HG02623 (cell line): Measurements from ENCODE around the gene NRXN2.

Source experiments
- ATAC-seq: cut with Tn5 transposase; IDR thresholded peaks from one replicate; pipeline ENCODE4 v1.9.1; 2021; ENCODE audit warnings: moderate library complexity; ENCODE audit not compliant: unreplicated experiment

NRXN2 gene

DNA sequence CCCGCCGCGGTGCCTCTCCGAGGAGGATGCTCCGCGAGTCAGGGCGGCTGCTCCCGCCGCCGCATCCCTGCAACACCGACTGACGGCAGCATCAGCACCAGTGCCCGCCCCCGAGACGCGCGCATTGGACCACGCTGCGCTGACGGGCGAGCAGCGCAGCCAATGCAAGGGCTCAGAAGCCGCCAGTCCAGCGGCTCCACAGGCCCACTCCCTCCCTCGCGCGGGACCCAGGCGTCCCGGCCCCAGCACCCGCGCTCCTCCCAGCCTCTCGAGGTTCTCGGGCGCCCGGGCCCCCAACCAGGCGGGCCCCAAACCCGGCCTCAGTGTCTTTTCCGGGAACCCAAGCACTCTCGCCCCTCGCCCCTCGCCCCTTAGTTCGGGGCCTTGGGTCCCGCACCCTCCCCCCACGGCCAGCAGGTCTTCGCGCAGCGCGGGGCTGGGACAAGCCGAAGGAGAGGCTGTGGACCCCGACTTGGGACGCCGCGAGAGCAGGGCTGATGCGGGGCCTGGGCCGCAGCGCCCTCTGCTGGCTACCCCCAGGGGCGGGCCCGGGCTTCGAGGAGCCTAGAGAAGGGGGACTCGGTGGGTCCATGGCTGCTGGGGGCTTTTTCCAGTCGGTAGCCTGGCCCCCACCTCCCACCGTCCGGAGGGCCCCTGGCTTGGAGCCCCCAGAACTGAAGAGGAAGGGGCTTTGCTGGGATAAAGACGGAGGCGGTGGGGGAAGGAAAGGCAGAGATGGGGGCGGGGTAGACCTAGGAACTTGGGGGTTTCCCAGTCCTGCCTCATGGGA, at the start of gene NRXN2:
Gene NRXN2 (minus strand): TSS at position 81 of the 790 bp plus-strand sequence. CDS start 9,498 bp downstream, outside the sequence.
- peak; percentile 81 for ATAC-seq

DNA sequence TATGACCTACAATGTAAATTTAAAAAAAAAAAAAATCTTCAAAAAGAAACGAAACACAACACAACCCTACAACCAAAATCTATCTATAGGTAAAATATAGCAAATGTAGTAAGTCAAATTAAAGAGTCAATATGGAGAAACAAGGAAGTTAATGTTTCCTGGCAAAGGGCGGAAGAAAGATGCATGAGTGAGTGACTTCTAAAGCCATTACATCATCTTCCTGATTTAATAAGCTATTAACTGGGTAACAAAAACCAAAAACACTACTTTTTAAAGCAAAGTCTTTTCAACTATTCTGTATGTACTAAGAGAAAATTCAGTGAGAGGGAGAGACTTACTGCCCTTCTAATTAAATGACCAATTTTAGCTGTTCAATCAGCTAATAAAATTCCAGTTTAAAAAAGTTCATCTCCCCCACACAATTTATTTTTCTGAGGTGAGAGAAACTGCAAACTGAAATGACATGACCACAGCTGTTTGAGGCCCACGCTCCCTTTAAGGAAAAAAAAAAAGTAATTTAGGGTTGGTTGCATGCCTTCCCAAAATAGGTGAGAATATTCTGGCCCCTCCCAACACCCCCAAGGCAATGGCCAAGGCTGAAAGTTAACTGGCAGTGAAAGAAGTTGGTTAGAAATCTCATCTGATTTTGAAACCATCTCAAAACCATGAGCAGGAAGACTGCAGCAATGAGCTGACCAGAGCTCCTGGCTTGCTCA, 49.5 kb upstream of the NRXN2 start:
- ATAC-seq: no peak

DNA sequence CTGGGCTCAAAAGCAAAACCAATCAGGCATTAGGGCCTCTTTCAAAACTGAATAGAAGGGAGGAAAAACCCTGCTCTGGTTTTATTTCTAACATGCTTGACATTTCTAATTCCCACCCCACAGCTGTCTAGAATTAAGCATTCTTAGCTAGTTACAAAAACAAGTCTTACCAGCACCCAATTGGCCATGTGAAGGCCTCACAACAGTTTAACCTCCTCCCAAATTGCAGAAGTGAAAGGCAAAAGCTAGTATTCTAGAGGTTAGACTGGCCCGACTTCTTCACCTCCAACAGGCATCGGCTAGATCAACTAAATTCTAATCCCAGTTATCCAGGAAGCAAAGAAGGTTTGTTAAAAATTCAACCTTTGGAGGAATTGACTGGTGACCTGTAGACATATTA, 48.9 kb upstream of the NRXN2 start:
- no peak for ATAC-seq

DNA sequence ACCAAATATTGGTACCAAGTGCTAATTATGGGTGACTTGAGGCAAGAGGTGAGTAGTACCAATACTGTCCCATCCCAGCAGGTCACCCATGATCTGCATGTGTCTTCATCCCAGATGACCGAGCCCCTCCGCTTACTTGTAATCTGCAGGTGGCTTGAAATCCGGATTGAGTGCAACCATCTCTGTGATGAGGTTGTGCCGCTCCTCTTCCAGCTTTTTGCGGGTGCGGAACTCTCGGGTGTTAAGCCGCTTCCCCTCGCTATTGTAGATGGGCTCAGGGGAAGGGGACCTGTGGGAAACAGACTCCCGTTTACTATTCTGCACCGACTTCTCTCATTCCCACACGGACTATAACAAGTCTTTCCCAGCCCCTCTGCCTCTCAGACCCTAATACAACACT, 47.1 kb upstream of the NRXN2 start:
- no peak for ATAC-seq

DNA sequence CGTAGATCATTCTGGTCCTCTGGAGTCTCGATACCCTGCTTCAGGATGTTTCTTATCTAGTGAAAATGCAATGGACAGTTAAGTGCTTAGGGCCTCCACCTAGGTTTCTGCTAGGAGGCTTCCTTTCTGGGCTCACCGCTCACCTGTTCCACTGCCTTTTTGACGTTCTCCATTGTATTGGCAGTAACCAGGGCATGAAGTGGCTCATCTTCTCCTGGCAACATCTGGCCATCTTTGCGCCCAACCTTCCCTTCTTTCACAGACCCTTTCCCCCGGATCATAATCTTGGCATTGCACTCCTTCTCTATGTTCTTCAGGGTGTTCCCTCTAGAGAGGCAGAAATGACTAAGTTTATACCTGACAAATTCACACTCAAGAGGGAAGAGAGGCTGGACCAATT, 46.3 kb upstream of the NRXN2 start:
- no peak for ATAC-seq

DNA sequence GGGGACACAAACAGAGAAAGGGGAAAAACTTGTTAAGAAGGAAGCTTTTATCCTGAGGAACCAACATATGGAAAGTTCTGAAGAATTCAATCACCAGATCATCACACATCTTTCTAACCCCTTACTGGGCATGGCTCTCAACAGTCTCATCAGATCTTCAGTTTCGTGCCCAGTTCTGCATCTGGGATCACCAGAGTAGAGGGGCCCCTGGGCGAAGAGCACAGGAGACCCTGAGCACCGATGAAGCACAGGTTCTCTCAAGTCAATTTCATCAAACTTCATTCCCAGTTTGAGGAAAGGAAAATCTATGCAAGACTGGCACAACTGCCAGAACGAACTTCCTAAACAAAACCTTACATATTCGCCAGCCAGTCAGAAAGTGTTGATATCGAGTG, 45.3 kb upstream of the NRXN2 start:
- ATAC-seq: no peak

DNA sequence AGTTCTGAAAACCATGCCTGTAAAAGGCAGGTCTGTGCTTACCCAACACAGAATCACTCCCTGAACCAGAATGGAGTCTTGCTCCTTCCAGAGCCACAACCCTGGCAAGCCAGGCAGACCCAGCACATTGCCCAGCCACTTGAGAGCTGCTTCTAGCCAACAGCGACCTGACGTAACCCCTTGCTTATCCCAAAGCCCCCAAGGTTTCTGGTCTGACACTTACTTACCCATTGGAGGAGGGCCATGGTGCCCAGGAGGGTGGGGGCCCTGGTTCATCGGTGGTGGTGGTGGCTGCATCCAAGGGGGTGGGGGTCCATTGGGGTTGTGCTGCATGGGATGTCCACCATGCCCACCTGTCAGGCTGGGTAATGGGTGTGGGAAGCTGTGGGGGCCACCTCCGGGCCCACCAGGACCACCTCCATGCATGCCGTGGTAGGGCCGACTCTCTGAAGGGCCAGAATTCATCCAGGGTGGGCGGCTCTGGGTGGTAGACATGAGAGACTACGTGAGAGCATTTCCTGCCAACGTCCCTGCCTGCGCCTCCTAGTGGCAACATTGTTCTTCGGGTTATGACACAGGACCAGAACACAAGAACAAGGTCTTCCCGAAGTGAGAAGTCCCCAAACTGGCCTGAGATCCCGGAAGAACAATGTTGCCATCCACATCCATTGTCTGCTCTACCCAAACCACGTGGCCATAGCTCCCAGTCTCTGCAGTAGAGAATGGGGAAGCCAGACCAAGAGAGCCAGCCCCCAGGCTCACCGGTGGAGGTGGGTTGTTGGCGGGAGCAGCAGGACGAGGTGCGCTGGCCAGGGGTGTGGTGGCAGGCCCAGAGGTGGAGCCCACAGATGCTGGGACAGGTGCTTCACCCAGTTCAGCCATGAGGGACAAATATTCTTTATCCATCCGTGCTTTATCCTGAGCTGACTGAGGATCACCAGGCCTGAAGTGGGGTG, 44.6 kb upstream of the NRXN2 start:
- ATAC-seq: no peak

DNA sequence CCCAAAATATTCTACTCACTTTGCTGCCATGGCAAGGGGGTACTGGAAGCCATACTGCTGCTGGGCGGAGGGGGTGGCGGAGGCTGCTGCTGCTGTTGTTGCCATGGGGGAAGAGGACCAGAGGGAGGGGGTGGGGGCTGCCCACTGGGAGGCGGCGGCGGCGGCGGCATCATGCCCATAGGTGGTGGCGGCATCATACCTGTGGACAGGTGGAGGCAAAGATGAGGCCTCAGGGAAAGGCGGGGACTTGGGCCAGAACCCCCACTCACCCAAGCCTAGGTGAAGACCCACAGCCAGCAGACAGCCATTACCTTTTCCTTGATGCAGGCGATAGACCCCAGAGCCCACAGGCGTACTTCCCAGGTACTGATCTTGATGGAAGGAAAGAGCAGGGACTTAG, 43.9 kb upstream of the NRXN2 start:
- no peak for ATAC-seq

DNA sequence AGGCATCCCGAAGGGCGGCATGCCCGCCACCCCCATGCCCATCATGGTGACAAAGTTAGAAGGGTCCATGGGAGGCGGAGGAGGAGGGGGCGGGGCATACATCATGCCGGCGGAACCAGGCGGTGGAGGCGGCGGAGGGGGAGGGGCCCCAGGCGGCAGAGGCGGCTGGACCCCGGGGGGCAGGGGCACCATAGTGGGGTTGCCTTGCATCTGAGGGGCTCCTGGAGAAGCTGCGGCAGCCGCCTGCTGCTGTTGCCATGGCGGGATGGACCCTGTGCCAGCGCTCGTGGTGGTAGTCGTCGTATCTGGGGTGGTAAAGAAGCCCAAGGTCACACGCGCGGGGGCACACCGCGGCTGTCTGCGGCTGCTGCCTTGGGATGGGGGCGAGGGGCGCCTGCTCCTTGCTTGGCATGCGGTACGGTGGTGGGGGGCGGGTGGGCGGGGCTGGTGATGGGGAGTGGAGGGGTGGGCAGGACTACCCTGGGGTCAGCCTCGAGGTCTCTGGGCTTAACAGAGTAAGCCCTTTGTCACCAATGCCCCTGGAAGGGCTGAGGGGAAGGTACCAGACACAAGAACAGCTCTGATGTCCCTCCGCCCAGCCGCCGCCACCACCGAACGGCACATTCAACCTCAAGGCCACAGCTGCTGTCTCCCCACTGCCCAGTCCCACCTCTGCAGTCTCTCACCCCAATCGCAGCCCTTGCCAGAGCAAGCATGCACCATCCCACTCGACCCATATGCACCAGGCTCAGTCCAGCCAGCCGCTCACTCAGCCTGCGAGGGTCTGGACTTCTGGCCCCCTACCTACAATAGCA, 43.1 kb upstream of the NRXN2 start:
- no peak for ATAC-seq

DNA sequence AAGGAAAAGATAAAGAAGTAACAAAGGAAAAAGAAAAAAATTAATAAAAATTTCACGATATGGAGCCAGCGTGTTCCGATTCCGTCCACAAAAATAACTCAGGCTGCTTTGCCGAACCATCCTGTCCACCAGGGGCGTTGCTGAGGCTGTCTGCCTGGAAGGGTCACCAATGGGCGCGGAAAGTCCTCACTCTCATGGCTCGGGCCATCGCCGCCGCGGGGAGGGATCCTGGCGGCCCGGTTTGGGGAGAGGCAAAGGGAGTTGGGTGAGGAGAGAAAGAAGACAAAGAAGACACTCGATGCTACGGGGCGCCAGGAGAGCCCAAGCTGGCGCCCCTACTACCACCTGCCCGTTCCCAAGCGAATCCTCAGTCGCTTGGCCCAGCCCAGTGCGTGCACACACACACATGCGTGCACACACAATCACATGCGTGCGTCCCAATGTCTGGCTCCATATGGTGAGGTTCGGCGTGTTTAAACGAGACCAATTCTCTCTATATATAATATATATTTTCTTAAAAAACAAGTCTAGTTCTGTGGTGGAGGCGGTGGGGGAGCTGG, 42.4 kb upstream of the NRXN2 start:
- ATAC-seq: no peak

DNA sequence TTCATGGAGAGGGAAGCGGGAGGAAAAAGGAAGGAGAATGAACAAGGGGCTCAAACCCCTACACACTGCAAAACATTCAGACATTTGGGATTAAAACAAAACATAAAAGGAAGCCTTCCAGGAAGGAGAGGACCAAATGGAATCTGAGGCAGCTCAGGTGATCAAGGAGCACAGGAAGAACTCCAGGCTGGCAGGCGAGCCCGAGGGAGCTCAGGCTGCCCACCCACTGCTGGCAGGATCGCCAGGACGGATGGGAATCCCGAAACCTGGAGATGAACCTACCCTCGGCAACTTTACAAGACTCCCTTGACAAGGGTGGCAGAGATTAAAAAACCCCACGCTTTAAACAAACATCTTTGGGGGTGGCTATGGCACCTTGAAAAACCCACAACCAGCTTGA, 41.8 kb upstream of the NRXN2 start:
- ATAC-seq: no peak

DNA sequence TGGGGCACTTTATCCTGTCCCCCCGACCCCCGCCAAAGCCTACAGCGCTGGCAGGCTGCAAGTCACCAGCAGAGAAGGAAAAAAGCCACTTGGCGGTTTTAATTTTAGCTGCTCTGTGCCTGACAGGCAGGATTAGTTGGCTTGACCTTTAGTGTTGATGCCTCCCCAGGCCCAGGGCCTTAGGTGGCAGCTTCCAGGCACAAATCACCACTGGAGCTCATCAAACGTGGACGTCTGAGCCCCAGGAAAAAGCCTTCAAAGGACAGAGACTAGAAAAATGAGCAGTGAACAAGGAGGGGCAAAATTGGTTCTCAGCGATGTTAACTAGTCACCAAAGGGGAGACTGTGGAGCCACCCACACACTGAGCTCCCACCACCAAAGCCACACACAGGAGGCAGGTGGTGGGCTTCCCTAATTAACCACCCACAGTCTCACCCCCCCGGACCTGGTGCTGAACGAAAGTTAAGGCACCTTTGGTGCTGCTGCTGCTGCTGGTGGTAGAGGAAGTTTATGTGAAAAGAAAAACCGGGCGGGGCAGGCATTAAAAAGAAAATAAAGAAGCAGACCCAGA, 41.1 kb upstream of the NRXN2 start:
- no peak for ATAC-seq

DNA sequence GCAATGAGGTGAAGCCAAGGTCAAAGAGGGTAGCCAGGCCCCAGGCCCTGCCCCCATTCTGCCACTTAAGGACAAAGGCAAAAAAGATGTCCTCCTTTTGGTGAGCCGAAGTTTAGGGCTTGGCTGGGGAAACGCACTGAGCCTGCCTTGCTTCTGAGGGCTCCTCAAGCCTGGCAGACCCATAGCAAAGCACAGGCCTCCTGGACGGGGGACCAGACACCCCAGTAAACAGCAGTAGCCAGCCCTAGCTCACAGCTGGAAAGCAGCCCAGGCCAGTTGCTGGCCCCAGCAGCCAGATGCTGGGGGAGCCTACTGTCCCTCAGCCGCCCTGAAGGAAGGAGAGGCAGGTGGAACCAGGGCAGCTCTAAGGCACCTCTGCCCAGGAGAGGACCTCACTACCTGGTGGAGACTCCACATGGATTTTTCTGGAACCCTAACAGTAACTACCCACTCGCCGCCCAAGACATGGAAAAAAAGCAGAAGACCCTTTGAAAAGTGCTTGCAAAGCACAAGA, 40.6 kb upstream of the NRXN2 start:
- ATAC-seq: no peak

DNA sequence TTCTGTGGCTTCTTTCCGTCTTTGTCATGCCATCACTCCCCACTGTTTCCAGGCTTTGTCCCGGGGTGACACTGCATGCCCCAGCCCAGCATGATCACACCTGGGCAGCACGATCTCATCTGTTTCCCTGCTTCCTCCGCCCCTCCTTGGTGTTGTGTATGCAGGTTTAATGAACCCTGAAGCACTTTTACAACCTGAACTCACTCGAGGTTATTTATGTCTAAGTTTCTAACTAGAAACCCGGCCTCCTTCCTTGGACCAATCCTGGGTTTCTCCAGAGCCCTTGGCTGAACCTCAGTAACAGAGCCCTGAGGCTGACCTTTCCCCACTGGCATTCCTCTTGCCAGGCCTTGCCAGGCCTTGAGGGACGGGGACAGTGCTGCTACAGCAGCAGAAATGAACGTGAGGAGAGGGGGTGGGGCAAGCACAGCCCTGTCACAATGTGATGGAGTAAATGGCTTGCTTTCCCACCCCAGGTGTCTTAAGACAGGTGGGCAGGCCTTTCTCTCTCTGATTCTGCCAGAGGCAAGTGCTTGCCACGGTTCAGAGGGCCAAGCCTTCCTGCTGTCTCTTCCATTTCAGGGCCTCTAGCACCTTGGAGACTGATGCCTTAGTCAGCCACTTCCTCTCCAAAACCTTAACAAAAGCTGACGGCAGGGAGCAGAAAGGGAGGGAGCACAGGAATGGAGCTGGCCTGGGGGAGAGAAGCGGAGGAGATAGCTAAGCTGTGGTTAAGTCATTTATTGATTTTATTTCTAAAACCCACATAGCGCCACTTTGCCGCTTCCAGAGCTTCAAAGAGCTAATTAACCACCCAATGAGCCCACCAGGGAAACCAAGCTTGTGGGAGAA, 39.9 kb upstream of the NRXN2 start:
- ATAC-seq: no peak

DNA sequence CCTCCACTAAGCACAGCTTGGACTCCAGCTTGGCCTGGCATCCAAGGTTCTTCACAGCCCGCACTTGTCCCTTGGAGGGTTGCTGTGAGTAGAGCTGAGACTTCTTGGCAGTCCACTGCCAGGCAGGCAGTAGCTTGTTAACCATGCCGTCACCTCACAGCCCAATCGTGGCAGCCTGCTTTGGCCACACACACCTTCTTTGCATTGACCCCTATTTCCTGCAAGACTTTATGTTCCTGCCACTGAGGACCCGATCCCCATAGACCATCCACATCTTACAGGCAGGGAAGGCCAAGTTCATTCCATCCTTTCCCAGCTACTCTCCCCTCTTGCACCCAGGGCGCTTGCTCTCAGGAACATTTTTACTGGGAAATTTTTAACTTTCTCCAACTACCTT, 39.3 kb upstream of the NRXN2 start:
- no peak for ATAC-seq

DNA sequence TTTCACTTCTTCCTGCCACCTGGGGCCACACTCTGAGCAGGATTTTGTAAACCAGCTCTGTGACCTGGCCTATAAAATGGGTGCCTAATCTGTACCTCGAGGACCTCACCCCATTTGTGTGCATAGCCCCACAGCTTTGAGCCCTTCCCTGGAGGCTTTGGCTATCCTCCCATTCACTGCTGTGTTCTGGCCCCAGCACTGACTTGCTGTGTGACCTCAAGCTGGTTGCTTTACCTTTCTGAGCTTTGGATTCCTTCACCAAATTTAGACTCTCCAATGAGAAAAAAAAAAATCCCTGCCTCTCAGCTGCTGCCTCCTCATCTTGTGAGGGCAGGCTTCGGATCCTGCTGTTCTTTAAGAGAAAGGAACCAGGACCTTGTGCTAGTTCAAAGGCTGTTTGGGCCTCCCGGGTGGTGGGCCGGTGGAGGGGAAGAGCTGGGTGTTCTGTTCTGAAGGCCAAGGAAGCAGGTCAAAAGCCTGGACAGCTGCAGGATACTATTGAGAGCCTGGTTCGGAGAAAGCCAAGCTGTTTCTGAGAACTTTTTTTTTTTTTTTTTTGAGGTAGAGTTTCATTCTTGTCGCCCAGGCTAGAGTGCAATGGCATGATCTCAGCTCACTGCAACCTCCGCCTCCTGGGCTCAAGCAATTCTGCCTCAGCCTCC, 37.9 kb upstream of the NRXN2 start:
- no peak for ATAC-seq

DNA sequence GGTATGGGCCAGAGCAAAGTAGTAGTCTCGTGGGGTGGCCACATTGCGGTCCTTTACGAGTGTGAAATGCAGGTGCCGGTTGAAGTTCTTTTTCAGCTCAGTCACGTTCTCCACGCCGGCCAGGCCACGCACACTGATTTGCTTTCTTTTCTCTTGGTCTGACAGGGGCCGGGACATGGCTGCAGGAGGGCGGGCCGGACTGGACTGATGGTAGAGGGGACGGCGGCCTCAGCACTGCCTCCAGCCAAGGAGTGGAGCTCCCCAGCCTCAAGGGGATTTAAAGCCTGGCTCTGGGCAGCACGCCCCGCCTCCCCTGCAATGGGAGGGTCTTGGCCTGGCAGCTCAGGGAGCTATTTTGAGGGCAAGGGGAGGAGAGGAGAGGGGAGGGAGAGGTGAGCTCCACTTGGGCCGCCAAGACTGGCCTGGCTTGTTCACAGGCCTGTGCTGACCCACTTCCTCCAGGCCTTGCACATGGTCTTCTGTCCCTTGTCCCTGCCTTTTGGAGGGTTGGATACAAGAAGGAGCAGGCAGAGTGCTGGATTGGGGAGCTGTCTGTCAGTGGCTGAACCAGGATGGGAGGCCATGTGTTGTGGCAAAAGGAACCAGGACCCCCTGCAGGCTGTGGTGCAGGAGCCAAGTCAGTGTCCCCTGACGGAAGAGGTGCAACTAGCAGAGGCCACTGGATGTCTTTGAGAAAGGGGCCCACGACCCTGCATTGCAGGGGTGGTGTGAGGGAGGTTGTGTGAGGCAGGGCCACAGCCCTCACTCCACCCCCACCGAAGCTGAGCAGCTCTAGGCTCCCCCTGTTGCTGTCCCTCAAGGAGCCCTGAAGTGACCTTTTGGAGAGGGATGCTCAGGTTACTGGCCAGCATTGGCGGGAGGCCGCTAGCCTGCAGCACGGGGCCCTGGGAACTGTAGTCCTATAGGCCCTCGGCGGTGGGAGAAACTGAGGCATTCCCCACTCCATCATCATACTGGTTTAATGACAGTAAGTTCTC, 37.0 kb upstream of the NRXN2 start, which contains the start of gene PYGM:
Gene PYGM (minus strand): TSS at position 253 of the 998 bp plus-strand sequence. CDS start 76 bp downstream, at position 177.
- ATAC-seq: no peak
